GM12865 (cell line): ENCODE measurements around the gene SUPT4H1.
A peak's percentile ranks its signal among the peaks of the same experiment; 100 is the strongest.

Experiments
- DNase-seq: peaks from one replicate; pipeline ENCODE4 v3.0.0; 2010; ENCODE audit warnings: low read depth
- H3K4me3 ChIP-seq: 2 replicates; pipeline ENCODE4 v1.5.1; 2011; ENCODE audit warnings: mild to moderate bottlenecking, low read depth, low read length, control low read depth
- CTCF ChIP-seq: IDR thresholded peaks from 2 replicates; pipeline ENCODE4 v1.5.1; 2011; ENCODE audit warnings: low read length, control low read depth, low read depth, inconsistent platforms; ENCODE audit not compliant: insufficient read depth; ENCODE audit errors: missing control alignments

SUPT4H1 gene

DNA sequence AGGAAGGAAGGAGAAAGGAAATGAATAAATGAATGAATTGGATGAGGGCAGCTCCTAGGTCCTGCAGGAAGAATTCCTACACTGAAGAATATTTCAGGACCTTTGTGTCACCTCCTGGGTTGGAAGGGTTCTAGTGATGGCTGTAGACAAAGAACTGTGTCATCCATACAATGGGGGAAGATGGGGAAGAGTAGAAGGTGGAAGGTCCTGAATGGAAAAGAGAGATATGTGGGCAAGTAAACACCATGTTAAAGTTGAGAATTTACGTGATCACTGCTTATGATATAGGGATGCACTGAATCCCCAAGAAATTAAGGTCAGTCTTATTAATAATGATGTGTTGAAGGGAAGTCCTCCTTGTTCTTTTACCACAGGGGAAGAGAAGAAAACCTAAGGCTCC is 4.2 kb upstream of the SUPT4H1 start:
- no peak for TF ChIP-seq CTCF
- DNase-seq = no peak
- no peak overlapping the region for H3K4me3 ChIP-seq

DNA sequence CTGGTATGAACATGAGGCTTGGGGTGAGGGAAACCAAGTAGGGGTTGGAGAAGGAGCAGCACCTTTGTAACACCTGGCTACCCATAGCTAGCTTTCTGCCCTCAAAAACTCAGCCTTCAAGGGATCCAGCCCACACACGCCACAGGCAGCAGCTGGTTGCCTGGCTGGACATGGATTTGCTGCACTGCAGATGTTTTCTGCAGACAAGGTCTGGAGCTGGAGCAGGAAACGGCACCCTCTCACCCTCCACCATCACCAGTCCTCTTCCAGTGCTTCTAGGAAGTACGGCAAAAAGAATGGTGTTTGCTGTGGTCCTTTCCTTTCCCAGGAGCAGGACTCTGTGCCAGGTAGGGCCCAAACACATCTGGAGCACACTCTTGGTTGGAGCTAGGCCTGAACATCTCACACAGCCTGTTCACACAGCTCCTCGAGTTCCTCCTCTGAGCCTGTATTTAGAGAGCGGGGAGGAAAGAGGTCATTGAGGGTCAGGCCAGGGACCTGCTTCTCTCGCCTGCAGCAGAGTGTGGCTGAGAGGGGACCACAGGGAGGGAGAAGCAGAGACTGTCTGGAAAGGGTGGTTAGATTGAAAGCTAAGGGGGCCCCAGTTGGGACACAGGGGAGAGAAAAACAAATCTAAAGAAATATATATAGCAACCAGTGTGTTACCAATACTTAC is 2.7 kb upstream of the SUPT4H1 start:
- no peak for TF ChIP-seq CTCF
- H3K4me3 ChIP-seq = no peak overlapping the region
- DNase-seq = no peak

- DNase-seq = no peak
- peak overlapping the region; percentile 94 for H3K4me3 ChIP-seq
- TF ChIP-seq CTCF = no peak
These were observed 1.4 kb upstream of the SUPT4H1 start for GRCh38 chr17:58353389-58353825.

- H3K4me3 ChIP-seq = peak overlapping the region; percentile 94
- DNase-seq = peak; percentile 72
- no peak for TF ChIP-seq CTCF
These were observed 791 bp upstream of the SUPT4H1 start for GRCh38 chr17:58352596-58353388.

DNA sequence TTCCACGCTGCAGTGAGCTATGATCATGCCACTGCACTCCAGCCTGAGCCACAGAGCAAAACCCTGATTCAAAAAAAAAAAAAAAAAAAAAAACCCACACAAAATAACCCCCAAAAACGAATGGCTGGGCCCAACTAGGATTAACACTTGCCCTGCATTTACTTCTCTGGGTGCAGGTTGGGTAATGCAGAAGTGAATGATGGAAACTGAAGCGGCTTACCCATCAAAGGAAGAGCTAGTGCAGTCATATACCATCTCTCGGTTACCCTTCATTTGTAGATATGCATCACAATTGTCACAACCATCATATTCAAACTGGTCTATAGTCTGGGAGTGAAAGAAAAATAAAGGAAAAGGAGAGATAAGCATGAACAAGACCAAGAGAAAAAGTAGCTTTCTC is 819 bp downstream of the SUPT4H1 start:
- no peak for TF ChIP-seq CTCF
- peak overlapping the region; percentile 94 for H3K4me3 ChIP-seq
- DNase-seq = no peak

DNA sequence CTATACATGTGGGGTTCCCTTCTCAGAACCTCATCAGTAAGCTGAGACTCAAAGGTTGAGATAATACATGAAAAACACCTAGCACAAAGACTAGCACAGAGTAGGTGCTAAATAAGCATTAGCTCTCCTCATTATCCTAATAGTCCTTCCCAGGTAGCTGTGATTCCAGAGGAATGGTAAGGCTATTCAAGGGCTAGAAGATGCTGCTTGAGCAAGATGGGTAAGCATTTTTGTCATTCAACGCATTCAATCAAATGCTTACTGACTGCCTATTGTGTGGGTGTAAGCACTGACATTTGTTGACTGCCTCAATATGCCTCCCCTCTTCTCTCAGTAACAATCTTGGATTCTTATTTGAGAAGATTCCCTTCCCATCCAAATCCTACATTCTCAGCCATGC is 4.0 kb downstream of the SUPT4H1 start:
- no peak for DNase-seq
- H3K4me3 ChIP-seq = no peak overlapping the region
- TF ChIP-seq CTCF = no peak
